ENCODE measurements around the gene CALD1.

Gene CALD1

GRCh38 chr7:134747326-134747725 lies 32.1 kb upstream of the CALD1 start:
- H3K27me3 ChIP-seq (ENCODE audit: low read length), result no peaks in the 10 kb centered on the region
- no peaks in the 10 kb centered on the region for H3K36me3 ChIP-seq (ENCODE audit: low read length)
- H3K4me2 ChIP-seq (ENCODE audit: low read depth, low read length, poor library complexity, severe bottlenecking), result no peak overlapping the region
- no peaks in the 10 kb centered on the region for H3F3A ChIP-seq (ENCODE audit: insufficient read depth)
- no peaks in the 10 kb centered on the region for H3K9me3 ChIP-seq (ENCODE audit: insufficient read depth, low read length)
- H3K79me2 ChIP-seq (ENCODE audit: insufficient read depth, low read length), result no peaks in the 10 kb centered on the region
- no peak overlapping the region for H2AFZ ChIP-seq (ENCODE audit: low read depth, low read length, severe bottlenecking)
- no peak overlapping the region for H3K4me3 ChIP-seq (ENCODE audit: insufficient read depth, low read length, poor library complexity, severe bottlenecking)
- H3K27ac ChIP-seq (ENCODE audit: low read depth, low read length), result no peak overlapping the region
- H3K9ac ChIP-seq (ENCODE audit: low read length), result no peak overlapping the region
- TF ChIP-seq EZH2phosphoT487 (conservative IDR thresholded peaks at IDR 0.05; ENCODE audit: low read length), result no peak
- TF ChIP-seq, protein P1, sequence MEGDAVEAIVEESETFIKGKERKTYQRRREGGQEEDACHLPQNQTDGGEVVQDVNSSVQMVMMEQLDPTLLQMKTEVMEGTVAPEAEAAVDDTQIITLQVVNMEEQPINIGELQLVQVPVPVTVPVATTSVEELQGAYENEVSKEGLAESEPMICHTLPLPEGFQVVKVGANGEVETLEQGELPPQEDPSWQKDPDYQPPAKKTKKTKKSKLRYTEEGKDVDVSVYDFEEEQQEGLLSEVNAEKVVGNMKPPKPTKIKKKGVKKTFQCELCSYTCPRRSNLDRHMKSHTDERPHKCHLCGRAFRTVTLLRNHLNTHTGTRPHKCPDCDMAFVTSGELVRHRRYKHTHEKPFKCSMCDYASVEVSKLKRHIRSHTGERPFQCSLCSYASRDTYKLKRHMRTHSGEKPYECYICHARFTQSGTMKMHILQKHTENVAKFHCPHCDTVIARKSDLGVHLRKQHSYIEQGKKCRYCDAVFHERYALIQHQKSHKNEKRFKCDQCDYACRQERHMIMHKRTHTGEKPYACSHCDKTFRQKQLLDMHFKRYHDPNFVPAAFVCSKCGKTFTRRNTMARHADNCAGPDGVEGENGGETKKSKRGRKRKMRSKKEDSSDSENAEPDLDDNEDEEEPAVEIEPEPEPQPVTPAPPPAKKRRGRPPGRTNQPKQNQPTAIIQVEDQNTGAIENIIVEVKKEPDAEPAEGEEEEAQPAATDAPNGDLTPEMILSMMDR (IDR thresholded peaks at IDR 0.05; ENCODE audit: insufficient read depth, low read length, poor library complexity, severe bottlenecking), result no peak
- H3K9me2 ChIP-seq (replicated peaks; ENCODE audit: insufficient read depth, low read length), result no peaks in the 10 kb centered on the region
- H4K20me1 ChIP-seq (ENCODE audit: low read depth, low read length), result no peaks in the 10 kb centered on the region

GRCh38 chr7:134750083-134751062 lies 29.1 kb upstream of the CALD1 start:
- no peak overlapping the region for H2AFZ ChIP-seq (ENCODE audit: low read depth, low read length, severe bottlenecking)
- no peaks in the 10 kb centered on the region for H3K9me2 ChIP-seq (replicated peaks; ENCODE audit: insufficient read depth, low read length)

DNA sequence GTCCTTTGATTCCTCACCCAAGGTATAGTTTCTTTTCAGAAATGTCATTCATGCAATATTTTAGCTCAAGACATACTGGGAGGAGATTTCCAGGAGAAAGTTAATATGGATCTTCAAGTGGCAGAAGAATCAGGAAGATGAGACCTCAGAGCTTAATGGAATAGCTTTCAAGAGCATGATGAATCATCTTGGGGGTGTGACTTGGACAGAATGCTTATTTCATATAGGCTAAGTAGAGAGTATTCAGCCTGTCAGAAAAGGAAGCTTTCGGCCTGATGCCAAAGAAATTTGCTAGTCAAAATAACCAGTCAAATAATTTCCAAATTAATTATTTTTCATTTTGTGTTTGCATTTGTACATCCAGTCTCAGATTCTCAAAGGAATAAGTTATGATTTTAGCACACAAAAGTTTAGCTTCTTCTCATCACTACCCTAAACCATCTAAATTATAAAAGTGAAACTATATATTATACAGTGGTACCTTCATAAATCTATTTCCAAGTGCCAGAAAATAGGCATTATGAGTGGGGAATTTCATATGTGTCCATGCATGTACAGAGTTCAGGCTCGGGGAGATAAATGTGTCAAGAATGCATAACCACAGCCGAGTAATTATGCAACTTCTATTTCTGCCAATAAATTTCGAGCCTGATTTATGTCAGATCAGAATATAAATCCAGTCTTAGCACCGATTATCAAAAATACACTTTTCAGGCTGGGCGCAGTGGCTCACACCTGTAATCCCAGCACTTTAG lies 27.3 kb upstream of the CALD1 start:
- TF ChIP-seq EZH2phosphoT487 (conservative IDR thresholded peaks at IDR 0.05; ENCODE audit: low read length), result no peak
- TF ChIP-seq, protein P1 (IDR thresholded peaks at IDR 0.05; ENCODE audit: insufficient read depth, low read length, poor library complexity, severe bottlenecking), result no peak
- H2AFZ ChIP-seq (ENCODE audit: low read depth, low read length, severe bottlenecking), result no peak overlapping the region
- no peaks in the 10 kb centered on the region for H3F3A ChIP-seq (ENCODE audit: insufficient read depth)
- no peaks in the 10 kb centered on the region for H3K27me3 ChIP-seq (ENCODE audit: low read length)
- no peak overlapping the region for H3K4me2 ChIP-seq (ENCODE audit: low read depth, low read length, poor library complexity, severe bottlenecking)
- no peak overlapping the region for H3K27ac ChIP-seq (ENCODE audit: low read depth, low read length)
- H4K20me1 ChIP-seq (ENCODE audit: low read depth, low read length), result no peaks in the 10 kb centered on the region
- H3K9me2 ChIP-seq (replicated peaks; ENCODE audit: insufficient read depth, low read length), result no peaks in the 10 kb centered on the region
- H3K4me3 ChIP-seq (ENCODE audit: insufficient read depth, low read length, poor library complexity, severe bottlenecking), result no peak overlapping the region
- no peaks in the 10 kb centered on the region for H3K36me3 ChIP-seq (ENCODE audit: low read length)
- no peaks in the 10 kb centered on the region for H3K79me2 ChIP-seq (ENCODE audit: insufficient read depth, low read length)
- H3K9me3 ChIP-seq (ENCODE audit: insufficient read depth, low read length), result no peaks in the 10 kb centered on the region
- H3K9ac ChIP-seq (ENCODE audit: low read length), result no peak overlapping the region

More at GRCh38 chr7:134750083-134751062, 29.1 kb upstream of the CALD1 start:
- TF ChIP-seq EZH2phosphoT487 (conservative IDR thresholded peaks at IDR 0.05; ENCODE audit: low read length), result no peak
- TF ChIP-seq, protein P1 (IDR thresholded peaks at IDR 0.05; ENCODE audit: insufficient read depth, low read length, poor library complexity, severe bottlenecking), result peak; percentile 83
- H3K27me3 ChIP-seq (ENCODE audit: low read length), result no peaks in the 10 kb centered on the region
- H4K20me1 ChIP-seq (ENCODE audit: low read depth, low read length), result no peaks in the 10 kb centered on the region
- no peaks in the 10 kb centered on the region for H3K36me3 ChIP-seq (ENCODE audit: low read length)
- no peak overlapping the region for H3K4me3 ChIP-seq (ENCODE audit: insufficient read depth, low read length, poor library complexity, severe bottlenecking)
- no peak overlapping the region for H3K4me2 ChIP-seq (ENCODE audit: low read depth, low read length, poor library complexity, severe bottlenecking)
- no peaks in the 10 kb centered on the region for H3K79me2 ChIP-seq (ENCODE audit: insufficient read depth, low read length)
- H3K9me3 ChIP-seq (ENCODE audit: insufficient read depth, low read length), result no peaks in the 10 kb centered on the region
- H3F3A ChIP-seq (ENCODE audit: insufficient read depth), result no peaks in the 10 kb centered on the region
- H3K9ac ChIP-seq (ENCODE audit: low read length), result no peak overlapping the region
- H3K27ac ChIP-seq (ENCODE audit: low read depth, low read length), result no peak overlapping the region

All from SU-DHL-6 (cell line).